NCI-H1930 (cell line): Measurements from ENCODE around the gene NISCH.

Experiments used
- DNase-seq, 2 experiments: peaks; one replicate each; lab custom pipeline; 2025; lab: John Stamatoyannopoulos, UW

Gene NISCH

GRCh38 chr3:52447512-52448355 lies 7.7 kb upstream of the NISCH start:
- DNase-seq = no peak

- no peak for DNase-seq
Observed at GRCh38 chr3:52450489-52451236, 4.7 kb upstream of the NISCH start.

GRCh38 chr3:52451237-52452083 lies 3.9 kb upstream of the NISCH start:
- DNase-seq = no peak

GRCh38 chr3:52452126-52452525 lies 3.3 kb upstream of the NISCH start:
- no peak for DNase-seq

- no peak for DNase-seq
Observed at GRCh38 chr3:52452570-52453221, 2.7 kb upstream of the NISCH start.

GRCh38 chr3:52453496-52454249 lies 1.7 kb upstream of the NISCH start, which contains the start of gene TNNC1:
TSS of gene TNNC1 (minus strand) at chr3:52454041. CDS start at chr3:52454015, 26 bp downstream.
- no peak for DNase-seq

- no peak for DNase-seq
Observed at GRCh38 chr3:52454250-52454937, 1.0 kb upstream of the NISCH start.

GRCh38 chr3:52454938-52455282 lies 494 bp upstream of the NISCH start:
- no peak for DNase-seq

- DNase-seq = no peak
Observed at GRCh38 chr3:52456169-52456799, 880 bp downstream of the NISCH start.

GRCh38 chr3:52456800-52457183 lies 1.4 kb downstream of the NISCH start:
- no peak for DNase-seq

GRCh38 chr3:52458031-52458760 lies 2.8 kb downstream of the NISCH start:
- DNase-seq = no peak

- no peak for DNase-seq
Observed at GRCh38 chr3:52458770-52459545, 3.6 kb downstream of the NISCH start.

- DNase-seq = no peak
Observed at GRCh38 chr3:52461874-52462273, 6.5 kb downstream of the NISCH start.

- no peak for DNase-seq
Observed at GRCh38 chr3:52463416-52463815, 8.0 kb downstream of the NISCH start.

GRCh38 chr3:52468336-52468735 lies 12.9 kb downstream of the NISCH start:
- DNase-seq = no peak

- no peak for DNase-seq
Observed at GRCh38 chr3:52469001-52469400, 13.6 kb downstream of the NISCH start.

GRCh38 chr3:52470920-52471319 lies 15.5 kb downstream of the NISCH start:
- DNase-seq = no peak
